SK-N-MC (cell line): Measurements from ENCODE around the gene CNOT11.

Source experiments
- EZH2 ChIP-seq: fragments of 200-600 bp; sonication (generic); IDR thresholded peaks from one replicate; pipeline ENCODE4 v1.6.1; 2017; ENCODE audit warnings: antibody characterized with exemption
- FOXP2 ChIP-seq: optimal IDR thresholded peaks from 2 replicates; pipeline ENCODE3; 2011; ENCODE audit warnings: mild to moderate bottlenecking, moderate library complexity; ENCODE audit not compliant: insufficient read depth; ENCODE audit errors: extremely low read length, control extremely low read depth
- POLR2AphosphoS5 ChIP-seq: IDR thresholded peaks from 2 replicates; pipeline ENCODE4 v1.6.1; 2012; ENCODE audit warnings: mild to moderate bottlenecking, low read depth, low read length, borderline replicate concordance

DNA sequence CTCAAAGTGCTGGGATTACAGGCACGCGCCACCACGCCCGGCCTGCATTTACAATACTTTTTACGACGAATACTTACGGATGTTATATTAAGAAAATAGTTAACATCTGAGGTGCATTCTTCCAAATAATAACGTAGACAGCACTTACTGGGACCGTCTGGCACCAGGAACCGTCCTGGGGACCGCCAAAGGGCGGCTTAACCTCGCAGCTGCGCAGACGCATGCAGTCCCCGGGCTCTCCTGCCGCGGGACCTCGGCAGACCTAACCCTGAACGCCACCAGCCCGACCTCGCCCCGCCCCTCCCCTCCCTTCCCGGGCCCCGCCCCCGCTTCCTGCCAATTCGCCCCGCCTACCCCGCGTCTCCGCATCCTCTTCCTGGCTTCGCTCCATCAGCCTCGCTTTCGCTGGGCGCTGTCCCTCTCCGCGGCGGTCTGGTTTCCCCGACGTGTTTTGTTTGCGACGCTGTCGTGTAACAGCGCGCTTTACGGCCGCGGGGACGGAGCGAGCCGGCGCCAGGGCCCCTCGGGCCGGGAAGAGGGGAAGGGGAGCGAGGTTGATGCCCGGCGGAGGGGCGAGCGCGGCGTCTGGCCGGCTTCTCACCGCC is at the start of gene CNOT11:
- TF ChIP-seq EZH2 (no peak), POLR2AphosphoS5 (peak; percentile 98), FOXP2 (peak; percentile 40)
